GM12873 (cell line): Measurements from ENCODE around the gene HIVEP2.

Source experiments
- CTCF ChIP-seq: IDR thresholded peaks from 2 replicates; pipeline ENCODE4 v1.5.1; 2012; ENCODE audit warnings: low read depth, mild to moderate bottlenecking, moderate library complexity, low read length, control low read depth; ENCODE audit not compliant: insufficient read depth; ENCODE audit errors: missing control alignments

HIVEP2 gene

GRCh38 chr6:142857796-142858555 lies 87.0 kb downstream of the HIVEP2 start:
- TF ChIP-seq CTCF: no peak

GRCh38 chr6:142857233-142857761 lies 87.7 kb downstream of the HIVEP2 start:
- TF ChIP-seq CTCF: no peak

GRCh38 chr6:142856624-142857232 lies 88.2 kb downstream of the HIVEP2 start:
- TF ChIP-seq CTCF: no peak

- no peak for TF ChIP-seq CTCF
These were observed 88.9 kb downstream of the HIVEP2 start for GRCh38 chr6:142855893-142856623.

- no peak for TF ChIP-seq CTCF
These were observed 90.1 kb downstream of the HIVEP2 start for GRCh38 chr6:142854589-142855488.

GRCh38 chr6:142853244-142854180 lies 91.5 kb downstream of the HIVEP2 start:
- no peak for TF ChIP-seq CTCF
